CD4-positive, alpha-beta T cell (primary cell): Measurements from ENCODE around the gene ELMOD3. TPM values are rescaled to one million over a fixed set of nuclear protein-coding genes. Genes with fewer than 3 reads are reported as not detected.
A peak's percentile ranks its signal among the peaks of the same experiment; 100 is the strongest.
"Not testable (repeated sequence)": the region's sequence is repeated elsewhere in the genome, so short reads cannot be mapped to it uniquely, and the experiment has no call there.

ENCODE experiments used
- ATAC-seq: fragments of 200-7000 bp; cut with Tn5 transposase; one replicate; pipeline ENCODE4 v1.10.0; 2022; ENCODE audit warnings: mild to moderate bottlenecking; ENCODE audit not compliant: poor library complexity
- CTCF ChIA-PET: fragments of 350-600 bp; sonication (Branson Sonifier 250); formaldehyde crosslinking; loops from one replicate; lab custom pipeline; 2021; ENCODE audit warnings: antibody characterized with exemption, inconsistent platforms; lab: Charles Lee
- POLR2A ChIA-PET: fragments of 350-600 bp; sonication (Branson Sonifier 250); formaldehyde crosslinking; loops from one replicate; lab custom pipeline; 2021; ENCODE audit warnings: antibody characterized with exemption, inconsistent platforms; lab: Charles Lee
- DNase-seq, 14 experiments: peaks; one replicate each; pipeline ENCODE4 v3.0.0-alpha.2; 2013 to 2020; ENCODE audit warnings: mixed read lengths in 2 of 14
- H3K27ac ChIP-seq, 2 donors: one replicate each; pipeline versions ENCODE4 v1.5.1 to v1.7.0; 2013; ENCODE audit warnings: low read length in 2 of 2, low read depth in 1 of 2, mild to moderate bottlenecking in 1 of 2
- H3K27me3 ChIP-seq, 2 experiments: 1 replicate in 1 of 2; 2 replicates in 1 of 2; pipeline versions ENCODE4 v1.6.1 to v1.7.0; 2013; ENCODE audit warnings: low read length in 2 of 2, control low read depth in 1 of 2, mild to moderate bottlenecking in 1 of 2, moderate library complexity in 1 of 2; ENCODE audit not compliant: insufficient read depth in 2 of 2, control insufficient read depth in 1 of 2
- H3K36me3 ChIP-seq: one replicate; pipeline ENCODE4 v1.6.1; 2013; ENCODE audit warnings: low read length, control low read depth; ENCODE audit not compliant: insufficient read depth
- H3K4me1 ChIP-seq: one replicate; pipeline ENCODE4 v1.6.1; 2013; ENCODE audit warnings: low read length, control low read depth; ENCODE audit not compliant: insufficient read depth
- H3K4me3 ChIP-seq: one replicate; pipeline ENCODE4 v1.5.1; 2013; ENCODE audit warnings: mild to moderate bottlenecking, low read length, moderate library complexity
- H3K9me3 ChIP-seq, 2 experiments: 1 replicate in 1 of 2; 2 replicates in 1 of 2; pipeline versions ENCODE4 v1.6.1 to v1.7.0; 2013; ENCODE audit warnings: low read length in 2 of 2, mild to moderate bottlenecking in 2 of 2, control low read depth in 1 of 2, moderate library complexity in 1 of 2; ENCODE audit not compliant: control insufficient read depth in 1 of 2, insufficient read depth in 1 of 2
- H3K27ac Mint-ChIP-seq: one replicate; pipeline ENCODE4 v1.8.0; 2020; ENCODE audit warnings: mixed read lengths
- H3K27me3 Mint-ChIP-seq: one replicate; pipeline ENCODE4 v1.8.0; 2021; ENCODE audit warnings: mixed read lengths
- H3K36me3 Mint-ChIP-seq: one replicate; pipeline ENCODE4 v1.8.0; 2021; ENCODE audit warnings: low read depth, mixed read lengths
- H3K4me1 Mint-ChIP-seq: one replicate; pipeline ENCODE4 v1.8.0; 2021; ENCODE audit warnings: low read depth, mixed read lengths
- H3K4me3 Mint-ChIP-seq: one replicate; pipeline ENCODE4 v1.8.0; 2020; ENCODE audit warnings: mild to moderate bottlenecking, mixed read lengths
- H3K9me3 Mint-ChIP-seq: one replicate; pipeline ENCODE4 v1.8.0; 2020; ENCODE audit warnings: mixed read lengths
- CTCF ChIP-seq: fragments of 200-600 bp; IDR thresholded peaks from one replicate; pipeline ENCODE4 v1.8.0; 2022; ENCODE audit warnings: antibody characterized with exemption, mild to moderate bottlenecking
- intact Hi-C, 2 experiments: fragments of 100-400 bp; cut with DNase I in 1 of 2; cut with micrococcal nuclease in 1 of 2; formaldehyde crosslinking; loops; one replicate each; pipeline versions ENCODE4 v1.15.1 to v1.9.0; 2023 to 2025; cut with DNase I, micrococcal nuclease
- total RNA-seq, 174 experiments: library from RNA in 2 of 174; stranded (reverse) in 2 of 174; gene quantifications; one replicate each; pipeline ENCODE4 v1.2.3 and lab custom pipeline; 2021 to 2026

ELMOD3 gene
- total RNA-seq, 2 experiments from 2014 or later: 13.5 to 15.3 TPM

GRCh38 chr2:85329181-85329651, 25.4 kb upstream of the ELMOD3 start:
- Mint-ChIP-seq H3K9me3 (no peaks in the 10 kb centered on the region), H3K4me3 (peak overlapping the region; percentile 18), H3K27ac (peak overlapping the region; percentile 97), H3K36me3 (peaks cover 45% of the 10 kb centered on the region), H3K4me1 (peaks cover 43% of the 10 kb centered on the region), H3K27me3 (no peaks in the 10 kb centered on the region)
- no peak for DNase-seq
- Histone ChIP-seq H3K27ac (no peak overlapping the region), H3K4me3 (no peak overlapping the region), H3K4me1 (peaks cover 23% of the 10 kb centered on the region), H3K36me3 (peaks cover 19% of the 10 kb centered on the region), H3K27me3 (no peaks in the 10 kb centered on the region), H3K9me3 (no peaks in the 10 kb centered on the region)
- ChIA-PET POLR2A (interaction anchor here (1.3 to 4.4 kb wide), 5 partner anchors 25 to 524 kb away, joined by 4 to 63 read pairs (median 9); partner anchors contain the start of genes ELMOD3, MAT2A, RETSAT and VAMP8), CTCF (no interaction called here)
- ATAC-seq: no peak
- intact Hi-C loops: loop anchor here in 1 of 2 experiments (5.0 kb wide), 2 partner anchors 208 to 223 kb away; partner anchors contain the start of gene MAT2A
- no peak for TF ChIP-seq CTCF

DNA sequence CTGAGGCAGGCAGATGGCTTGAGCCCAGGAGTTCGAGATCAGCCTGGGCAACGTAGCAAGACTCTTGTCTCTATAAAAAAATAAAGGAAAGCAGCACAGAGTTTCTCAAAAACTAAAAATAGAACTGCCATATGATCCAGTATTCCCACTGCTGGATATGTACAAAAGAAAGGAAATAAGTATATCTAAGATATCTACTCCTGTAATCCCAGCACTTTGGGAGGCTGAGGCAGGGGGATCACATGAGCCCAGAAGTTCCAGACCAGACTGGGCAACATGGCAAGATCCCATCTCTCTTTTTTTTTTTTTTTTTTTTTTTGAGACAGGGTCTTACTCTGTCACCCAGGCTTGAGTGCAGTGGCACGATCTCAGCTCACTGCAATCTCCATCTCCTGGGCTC, 24.9 kb upstream of the ELMOD3 start:
- ATAC-seq, CTCF ChIA-PET: not testable (repeated sequence)
- peak overlapping the region; percentile 18 for H3K4me3 Mint-ChIP-seq

DNA sequence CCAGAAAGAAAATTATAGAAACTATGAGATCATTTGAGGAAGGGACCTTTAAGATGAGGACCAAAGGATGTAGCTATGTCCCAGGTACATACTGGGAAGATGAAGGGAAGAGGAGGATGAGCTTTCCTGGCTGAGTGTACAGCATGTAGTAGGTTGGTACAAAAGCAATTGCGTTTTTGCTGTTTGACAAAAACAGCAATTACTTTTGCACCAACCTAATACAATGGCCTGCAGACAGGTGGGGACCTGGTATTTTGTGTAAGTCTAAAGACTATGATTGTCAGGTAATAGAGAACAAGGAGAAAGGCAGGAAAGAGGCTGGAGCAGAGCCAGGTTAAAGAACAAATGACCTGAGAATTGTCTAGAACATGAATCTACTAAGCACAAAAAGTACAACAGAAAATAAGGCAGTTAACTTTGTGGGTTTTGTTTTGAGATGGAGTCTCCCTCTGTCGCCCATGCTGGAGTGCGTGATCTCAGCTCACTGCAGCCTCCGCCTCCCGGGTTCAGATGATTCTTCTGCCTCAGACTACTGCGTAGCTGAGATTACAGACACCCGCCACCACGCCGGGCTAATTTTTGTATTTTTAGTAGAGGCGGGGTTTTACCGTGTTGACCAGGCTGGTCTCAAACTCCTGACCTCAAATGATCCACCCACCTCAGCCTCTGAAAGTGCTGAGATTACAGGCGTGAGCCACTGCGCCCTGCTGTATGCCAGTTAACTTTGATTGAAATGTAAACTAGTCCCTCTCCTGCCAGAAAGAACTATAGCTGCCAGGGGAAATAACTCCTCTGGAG, 23.5 kb upstream of the ELMOD3 start:
- Mint-ChIP-seq H3K9me3 (no peaks in the 10 kb centered on the region), H3K27ac (no peak overlapping the region), H3K27me3 (no peaks in the 10 kb centered on the region), H3K36me3 (peaks cover 28% of the 10 kb centered on the region), H3K4me1 (peaks cover 26% of the 10 kb centered on the region), H3K4me3 (peak overlapping the region; percentile 22)
- POLR2A ChIA-PET: interaction anchor here (1.4 kb wide), 1 partner anchor 9 kb away, joined by 3 read pairs; no protein-coding TSS in a partner anchor
- Histone ChIP-seq H3K4me3 (no peak overlapping the region), H3K27ac (no peak overlapping the region), H3K36me3 (peaks cover 5% of the 10 kb centered on the region), H3K27me3 (no peaks in the 10 kb centered on the region), H3K4me1 (peaks cover 10% of the 10 kb centered on the region), H3K9me3 (no peaks in the 10 kb centered on the region)
- DNase-seq (no peak), ATAC-seq (no peak)
- CTCF ChIA-PET: no interaction called here
- intact Hi-C loops: no loop called here
- no peak for TF ChIP-seq CTCF

More for the DNA sequence above, 24.9 kb upstream of the ELMOD3 start:
- peaks cover 14% of the 10 kb centered on the region for H3K36me3 ChIP-seq
- not testable (repeated sequence) for H3K27me3 ChIP-seq, H3K4me3 ChIP-seq, DNase-seq, H3K9me3 ChIP-seq, H3K27ac ChIP-seq, H3K27me3 Mint-ChIP-seq, H3K9me3 Mint-ChIP-seq
- peak overlapping the region; percentile 97 for H3K27ac Mint-ChIP-seq
- peaks cover 40% of the 10 kb centered on the region for H3K36me3 Mint-ChIP-seq
- peaks cover 38% of the 10 kb centered on the region for H3K4me1 Mint-ChIP-seq
- H3K4me1 ChIP-seq: peaks cover 18% of the 10 kb centered on the region
- POLR2A ChIA-PET: interaction anchor here (1.3 to 4.4 kb wide), 2 partner anchors 25 to 209 kb away, joined by 7 to 63 read pairs; partner anchors contain the start of genes ELMOD3, MAT2A and RETSAT
- intact Hi-C loops: loop anchor here in 1 of 2 experiments (5.0 kb wide), 2 partner anchors 208 to 223 kb away; partner anchors contain the start of gene MAT2A

- POLR2A ChIA-PET: interaction anchor here (1.1 kb wide), 1 partner anchor 20 kb away, joined by 4 read pairs; the partner anchor contains the start of genes ELMOD3 and RETSAT
- H3K4me1 ChIP-seq, H3K27me3 ChIP-seq, intact Hi-C loops, CTCF ChIA-PET, DNase-seq, H3K4me3 ChIP-seq, ATAC-seq, H3K4me3 Mint-ChIP-seq, H3K27ac ChIP-seq, H3K27ac Mint-ChIP-seq, H3K27me3 Mint-ChIP-seq, H3K9me3 ChIP-seq, H3K4me1 Mint-ChIP-seq, H3K36me3 Mint-ChIP-seq, H3K9me3 Mint-ChIP-seq, H3K36me3 ChIP-seq: not testable (repeated sequence)
Observed at GRCh38 chr2:85333877-85334276, 20.7 kb upstream of the ELMOD3 start.
